Pulmonary artery endothelial cell (primary cell): ENCODE data around the gene DYNC2LI1. TPM values are rescaled to one million over a fixed set of nuclear protein-coding genes. Genes with fewer than 3 reads are reported as not detected.

Source experiments
- DNase-seq: peaks from one replicate; pipeline ENCODE4 v3.0.0-alpha.2; 2011; ENCODE audit warnings: low read depth, low spot score
- total RNA-seq: library from RNA; depleted of rRNA; stranded (reverse); fragments of >200 nt; gene quantifications from 2 replicates; pipeline ENCODE4 v1.2.3, GENCODE V29; 2014

DYNC2LI1 gene
- total RNA-seq, 1 donor from 2014 or later = 11.2 TPM

GRCh38 chr2:43842866-43843226 lies 69.0 kb downstream of the DYNC2LI1 start:
- DNase-seq = no peak

- no peak for DNase-seq
Measured at GRCh38 chr2:43845181-43845580, 71.3 kb downstream of the DYNC2LI1 start.

GRCh38 chr2:43846140-43846793 lies 72.4 kb downstream of the DYNC2LI1 start:
- no peak for DNase-seq

- no peak for DNase-seq
Measured at GRCh38 chr2:43848214-43848613, 74.4 kb downstream of the DYNC2LI1 start.

- no peak for DNase-seq
Measured at GRCh38 chr2:43851011-43851980, 77.5 kb downstream of the DYNC2LI1 start.

- DNase-seq = no peak
Measured at GRCh38 chr2:43852196-43852730, 78.4 kb downstream of the DYNC2LI1 start.

- DNase-seq = no peak
Measured at GRCh38 chr2:43853141-43854081, 79.6 kb downstream of the DYNC2LI1 start.

GRCh38 chr2:43854671-43855070 lies 80.8 kb downstream of the DYNC2LI1 start:
- no peak for DNase-seq

GRCh38 chr2:43855292-43855691 lies 81.5 kb downstream of the DYNC2LI1 start:
- no peak for DNase-seq

Other genes with a start within 250 kb of the DYNC2LI1 start
- 22.7 and 30.8 TPM in 2 replicates for gene THADA, start 178.0 kb upstream of the DYNC2LI1 start, total RNA-seq
- 0.07 and 0.20 TPM in 2 replicates for gene PLEKHH2, start 136.8 kb upstream of the DYNC2LI1 start, total RNA-seq
- gene C1GALT1C1L, start 97.6 kb upstream of the DYNC2LI1 start, total RNA-seq = 0.18 and 0.20 TPM in 2 replicates
- not detected in 2 replicates for gene ABCG5, start 64.8 kb downstream of the DYNC2LI1 start, total RNA-seq
- gene ABCG8, start 64.9 kb downstream of the DYNC2LI1 start, total RNA-seq = not detected in 2 replicates
- gene LRPPRC, start 221.9 kb downstream of the DYNC2LI1 start, total RNA-seq = 60.4 and 68.8 TPM in 2 replicates